Mammary epithelial cell (primary cell): ENCODE results near the gene ACADS.

Source experiments
- EZH2 ChIP-seq: IDR thresholded peaks from 2 replicates; pipeline ENCODE4 v1.6.1; 2012; ENCODE audit warnings: low read length, inconsistent platforms, borderline replicate concordance
- TF ChIP-seq, protein P1 (sequence below), 2 donors: IDR thresholded peaks in 1 of 2; conservative IDR thresholded peaks in 1 of 2; 2 replicates each; pipeline ENCODE4 v1.5.1; 2011 to 2012; ENCODE audit warnings: inconsistent platforms in 2 of 2, low read length in 2 of 2, mild to moderate bottlenecking in 2 of 2, control low read depth in 1 of 2, low read depth in 1 of 2; ENCODE audit not compliant: insufficient read depth in 1 of 2; ENCODE audit errors: extremely low read depth in 1 of 2

DNA sequence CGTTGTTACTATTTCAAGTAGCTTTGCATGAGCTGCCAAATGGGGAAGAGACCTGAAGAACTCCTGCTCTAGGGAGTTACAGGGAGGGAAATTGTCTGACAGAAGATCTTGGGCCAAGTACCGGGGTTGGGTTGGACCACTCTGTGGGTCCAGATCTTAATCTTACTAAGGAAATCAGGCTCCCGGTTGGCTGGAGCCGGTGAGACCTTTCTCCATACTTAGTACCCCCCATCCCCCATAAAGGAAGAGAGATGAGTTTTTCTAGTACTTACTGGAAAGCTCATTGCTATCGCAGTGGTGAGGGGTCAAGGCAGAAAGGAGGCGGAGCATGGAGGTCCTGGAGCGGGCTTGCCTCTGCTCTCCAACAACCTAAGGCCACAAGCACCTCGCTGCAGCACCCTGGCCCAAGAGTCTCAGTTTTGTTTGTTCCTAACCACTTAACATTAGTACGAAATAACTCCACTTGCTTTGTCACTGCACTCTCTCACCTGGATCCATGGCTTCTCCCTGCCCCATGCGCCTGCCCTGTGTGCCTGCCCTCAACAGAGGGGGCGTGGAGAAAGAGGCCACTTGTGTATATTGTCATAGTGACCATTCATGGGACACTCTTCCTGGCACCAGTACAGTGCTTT is 22.2 kb upstream of the ACADS start:
- TF ChIP-seq, protein P1, sequence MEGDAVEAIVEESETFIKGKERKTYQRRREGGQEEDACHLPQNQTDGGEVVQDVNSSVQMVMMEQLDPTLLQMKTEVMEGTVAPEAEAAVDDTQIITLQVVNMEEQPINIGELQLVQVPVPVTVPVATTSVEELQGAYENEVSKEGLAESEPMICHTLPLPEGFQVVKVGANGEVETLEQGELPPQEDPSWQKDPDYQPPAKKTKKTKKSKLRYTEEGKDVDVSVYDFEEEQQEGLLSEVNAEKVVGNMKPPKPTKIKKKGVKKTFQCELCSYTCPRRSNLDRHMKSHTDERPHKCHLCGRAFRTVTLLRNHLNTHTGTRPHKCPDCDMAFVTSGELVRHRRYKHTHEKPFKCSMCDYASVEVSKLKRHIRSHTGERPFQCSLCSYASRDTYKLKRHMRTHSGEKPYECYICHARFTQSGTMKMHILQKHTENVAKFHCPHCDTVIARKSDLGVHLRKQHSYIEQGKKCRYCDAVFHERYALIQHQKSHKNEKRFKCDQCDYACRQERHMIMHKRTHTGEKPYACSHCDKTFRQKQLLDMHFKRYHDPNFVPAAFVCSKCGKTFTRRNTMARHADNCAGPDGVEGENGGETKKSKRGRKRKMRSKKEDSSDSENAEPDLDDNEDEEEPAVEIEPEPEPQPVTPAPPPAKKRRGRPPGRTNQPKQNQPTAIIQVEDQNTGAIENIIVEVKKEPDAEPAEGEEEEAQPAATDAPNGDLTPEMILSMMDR (conservative IDR thresholded peaks at IDR 0.05 in 1 of 2, IDR thresholded peaks at IDR 0.05 in 1 of 2; ENCODE audit: extremely low read depth in 1 of 2, insufficient read depth in 1 of 2, low read depth in 1 of 2, low read length in 2 of 2): no peak
- TF ChIP-seq EZH2: no peak
